ENCODE results near the gene SLC19A1.

- TF ChIP-seq CTCF (IDR thresholded peaks at IDR 0.05; ENCODE audit: low read depth, low read length, missing input control) (no peak), JUND (IDR thresholded peaks at IDR 0.05) (no peak), ATF3 (IDR thresholded peaks at IDR 0.05) (no peak), REST (IDR thresholded peaks at IDR 0.05) (no peak), YY1 (IDR thresholded peaks at IDR 0.05) (no peak), HNF4G (IDR thresholded peaks at IDR 0.05) (no peak), EGR1 (IDR thresholded peaks at IDR 0.05; ENCODE audit: low read depth in 2 of 2) (no peak), FOXA1 (IDR thresholded peaks at IDR 0.05) (no peak), MAX (IDR thresholded peaks at IDR 0.05) (no peak), GABPA (IDR thresholded peaks at IDR 0.05 in 1 of 2, conservative IDR thresholded peaks at IDR 0.05 in 1 of 2) (no peak), ZBTB33 (IDR thresholded peaks at IDR 0.05) (no peak), SP1 (IDR thresholded peaks at IDR 0.05) (no peak), NR2F2 (IDR thresholded peaks at IDR 0.05) (no peak)
Observed at GRCh38 chr21:45571641-45572040, 29.4 kb upstream of the SLC19A1 start.
